WTC11 (cell line): ENCODE results near the gene RPN2. TPM values are rescaled to one million over a fixed set of nuclear protein-coding genes. Genes with fewer than 3 reads are reported as not detected.

Experiments used
- ATAC-seq: fragments of 200-7000 bp; cut with Tn5 transposase; 2 replicates; pipeline ENCODE4 v1.10.0; 2021; ENCODE audit warnings: mild to moderate bottlenecking, moderate library complexity
- CTCF ChIA-PET: fragments of 300-600 bp; sonication (Branson Sonifier 250); formaldehyde crosslinking; loops from one replicate; lab custom pipeline; 2021; ENCODE audit warnings: antibody characterized with exemption; lab: Charles Lee
- POLR2A ChIA-PET: fragments of 350-600 bp; sonication (Branson Sonifier 250); formaldehyde crosslinking; loops from one replicate; lab custom pipeline; 2021; ENCODE audit warnings: antibody characterized with exemption; lab: Charles Lee
- DNase-seq: peaks from one replicate; pipeline ENCODE4 v3.0.0; 2021; ENCODE audit warnings: low spot score
- H3K27ac Mint-ChIP-seq: 2 replicates; pipeline ENCODE4 v1.8.0; 2021; ENCODE audit warnings: mixed read lengths
- H3K27me3 Mint-ChIP-seq: 2 replicates; pipeline ENCODE4 v1.8.0; 2021; ENCODE audit warnings: low read depth, mild to moderate bottlenecking, moderate library complexity, mixed read lengths
- H3K36me3 Mint-ChIP-seq: 2 replicates; pipeline ENCODE4 v1.8.0; 2021; ENCODE audit warnings: mixed read lengths
- H3K4me1 Mint-ChIP-seq: 2 replicates; pipeline ENCODE4 v1.8.0; 2022; ENCODE audit warnings: mixed read lengths
- H3K4me3 Mint-ChIP-seq: 2 replicates; pipeline ENCODE4 v1.8.0; 2021; ENCODE audit warnings: mild to moderate bottlenecking, moderate library complexity, mixed read lengths
- H3K9me3 Mint-ChIP-seq: 2 replicates; pipeline ENCODE4 v1.8.0; 2021; ENCODE audit warnings: mixed read lengths
- AR ChIP-seq: fragments of 250-450 bp; sonication (Bioruptor Pico); IDR thresholded peaks from 2 replicates; pipeline ENCODE4 v1.9.0; 2021; ENCODE audit warnings: mild to moderate bottlenecking
- ATF3 ChIP-seq: sonication (generic); formaldehyde crosslinking; conservative IDR thresholded peaks from 2 replicates; pipeline ENCODE4 v1.8.1; 2022; ENCODE audit warnings: mild to moderate bottlenecking, missing genetic modification reagents
- CREB1 ChIP-seq: sonication (generic); formaldehyde crosslinking; IDR thresholded peaks from 2 replicates; pipeline ENCODE4 v1.8.0; 2023; ENCODE audit warnings: mild to moderate bottlenecking, missing genetic modification reagents
- E2F1 ChIP-seq: sonication (generic); formaldehyde crosslinking; IDR thresholded peaks from 2 replicates; pipeline ENCODE4 v1.8.0; 2022; ENCODE audit warnings: mild to moderate bottlenecking, missing genetic modification reagents
- GABPB1 ChIP-seq: sonication (generic); formaldehyde crosslinking; IDR thresholded peaks from 2 replicates; pipeline ENCODE4 v1.8.1; 2023; ENCODE audit warnings: mild to moderate bottlenecking, missing genetic modification reagents
- JAZF1 ChIP-seq: fragments of 250-450 bp; sonication (Bioruptor Pico); IDR thresholded peaks from 2 replicates; pipeline ENCODE4 v1.9.0; 2021; ENCODE audit warnings: moderate library complexity, mild to moderate bottlenecking, inconsistent platforms
- JUN ChIP-seq: sonication (generic); formaldehyde crosslinking; IDR thresholded peaks from 2 replicates; pipeline ENCODE4 v1.8.0; 2023; ENCODE audit warnings: mild to moderate bottlenecking, missing genetic modification reagents
- NR3C1 ChIP-seq: sonication (generic); formaldehyde crosslinking; conservative IDR thresholded peaks from 2 replicates; pipeline ENCODE4 v1.8.1; 2023; ENCODE audit warnings: low read depth, mild to moderate bottlenecking, missing genetic modification reagents
- PRDM15 ChIP-seq: sonication (generic); formaldehyde crosslinking; IDR thresholded peaks from 2 replicates; pipeline ENCODE4 v1.8.0; 2022; ENCODE audit warnings: missing genetic modification reagents
- TCF7 ChIP-seq: sonication (generic); formaldehyde crosslinking; IDR thresholded peaks from 2 replicates; pipeline ENCODE4 v1.8.0; 2022; ENCODE audit warnings: mild to moderate bottlenecking, low read depth, missing genetic modification reagents, moderate library complexity
- TEAD4 ChIP-seq: sonication (generic); formaldehyde crosslinking; IDR thresholded peaks from 2 replicates; pipeline ENCODE4 v1.8.0; 2022; ENCODE audit warnings: mild to moderate bottlenecking, missing genetic modification reagents
- ZNF121 ChIP-seq: sonication (generic); formaldehyde crosslinking; IDR thresholded peaks from 2 replicates; pipeline ENCODE4 v1.8.0; 2023; ENCODE audit warnings: missing genetic modification reagents
- ZNF532 ChIP-seq: fragments of 250-450 bp; sonication (Bioruptor Pico); IDR thresholded peaks from 2 replicates; pipeline ENCODE4 v1.9.0; 2021; ENCODE audit warnings: mild to moderate bottlenecking, borderline replicate concordance
- total RNA-seq: library from RNA; stranded (reverse); gene quantifications from 3 replicates; pipeline ENCODE4 v1.2.3, GENCODE V29; 2021

RPN2 gene
- total RNA-seq, 1 experiment from 2014 or later = 205 TPM

- TF ChIP-seq ZNF532 (CRISPR knock-in tag) (no peak), CREB1 (CRISPR knock-in tag) (no peak), JUN (no peak), NR3C1 (CRISPR knock-in tag) (no peak), E2F1 (CRISPR knock-in tag) (no peak), JAZF1 (no peak), TEAD4 (CRISPR knock-in tag) (no peak)
- TF ChIP-seq, all 79 proteins: peak for 0
Measured at GRCh38 chr20:37179683-37180524, 774 bp downstream of the RPN2 start (continued).

GRCh38 chr20:37185686-37186085, 6.6 kb downstream of the RPN2 start:
- no peaks in the 10 kb centered on the region for H3K27me3 Mint-ChIP-seq
- POLR2A ChIA-PET = no interaction called here
- CTCF ChIA-PET = no interaction called here

More at GRCh38 chr20:37185686-37186085, 6.6 kb downstream of the RPN2 start:
- Mint-ChIP-seq H3K36me3 (peaks cover 57% of the 10 kb centered on the region), H3K4me1 (peaks cover 6% of the 10 kb centered on the region)
- TF ChIP-seq ZNF121 (CRISPR knock-in tag) (peak; percentile 30; the same call in 1 of the 2 replicates), TCF7 (CRISPR knock-in tag) (no peak), PRDM15 (CRISPR knock-in tag) (no peak), ATF3 (CRISPR knock-in tag) (no peak), GABPB1 (no peak), AR (CRISPR knock-in tag) (no peak)
- TF ChIP-seq, all 79 proteins: peak for 1
- ATAC-seq (no peak), DNase-seq (no peak)
- no peak overlapping the region for H3K4me3 Mint-ChIP-seq
- no peaks in the 10 kb centered on the region for H3K9me3 Mint-ChIP-seq
- H3K27ac Mint-ChIP-seq = no peak overlapping the region
